Astrocyte of the spinal cord (primary cell): ENCODE results near the gene PRRX2.
A peak's percentile ranks its signal among the peaks of the same experiment; 100 is the strongest.

Experiments used
- DNase-seq: peaks from one replicate; pipeline ENCODE4 v3.0.0; 2011; ENCODE audit warnings: low read depth, low spot score
- H3K4me3 ChIP-seq: 2 replicates; pipeline ENCODE4 v1.5.1; 2011; ENCODE audit warnings: low read depth, mild to moderate bottlenecking, low read length, moderate library complexity
- CTCF ChIP-seq: IDR thresholded peaks from 2 replicates; pipeline ENCODE4 v1.5.1; 2012; ENCODE audit warnings: low read depth, mild to moderate bottlenecking, low read length, inconsistent platforms
- in situ Hi-C: cut with HindIII; loops from 2 replicates; pipeline ENCODE4 v1.10.0; 2017; ENCODE audit warnings: low sequenced_read_pairs

The PRRX2 gene

GRCh38 chr9:129665389-129665775, at the start of gene PRRX2:
PRRX2 (plus strand) TSS chr9:129665647; CDS start chr9:129665868, 221 bp downstream.
- in situ Hi-C loops: no loop called here
- no peak for TF ChIP-seq CTCF
- peak; percentile 19 for DNase-seq
- peak within 1 kb of the TSS; percentile 46 for H3K4me3 ChIP-seq

- peak; percentile 73 for DNase-seq
- in situ Hi-C loops: no loop called here
- H3K4me3 ChIP-seq: no peak overlapping the region
Observed at GRCh38 chr9:129617167-129617566, 48.3 kb upstream of the PRRX2 start.

GRCh38 chr9:129619787-129620668, 45.4 kb upstream of the PRRX2 start:
- in situ Hi-C loops: no loop called here

More at GRCh38 chr9:129617167-129617566, 48.3 kb upstream of the PRRX2 start:
- peak; percentile 77 for TF ChIP-seq CTCF

GRCh38 chr9:129620669-129621295, 44.7 kb upstream of the PRRX2 start, which contains the start of gene C9orf50:
C9orf50 (minus strand) TSS chr9:129621101; CDS start chr9:129620574, 527 bp downstream.
- no peak for DNase-seq
- TF ChIP-seq CTCF: no peak
- in situ Hi-C loops: no loop called here
- H3K4me3 ChIP-seq: peak within 1 kb of the TSS; percentile 35

More at GRCh38 chr9:129619787-129620668, 45.4 kb upstream of the PRRX2 start:
- peak; percentile 34 for TF ChIP-seq CTCF
- H3K4me3 ChIP-seq: peak overlapping the region; percentile 35
- no peak for DNase-seq

GRCh38 chr9:129623331-129623730, 42.1 kb upstream of the PRRX2 start:
- TF ChIP-seq CTCF: no peak
- in situ Hi-C loops: no loop called here
- DNase-seq: peak; percentile 38
- H3K4me3 ChIP-seq: no peak overlapping the region

- peak; percentile 90 for TF ChIP-seq CTCF
- in situ Hi-C loops: no loop called here
- H3K4me3 ChIP-seq: no peak overlapping the region
- DNase-seq: peak; percentile 51
Observed at GRCh38 chr9:129624168-129624759, 41.2 kb upstream of the PRRX2 start.
